ENCODE data around the gene GSTM3. TPM values are rescaled to one million over a fixed set of nuclear protein-coding genes. Genes with fewer than 3 reads are reported as not detected.

The GSTM3 gene
- total RNA-seq: 47.9 and 50.7 TPM in 2 replicates

DNA sequence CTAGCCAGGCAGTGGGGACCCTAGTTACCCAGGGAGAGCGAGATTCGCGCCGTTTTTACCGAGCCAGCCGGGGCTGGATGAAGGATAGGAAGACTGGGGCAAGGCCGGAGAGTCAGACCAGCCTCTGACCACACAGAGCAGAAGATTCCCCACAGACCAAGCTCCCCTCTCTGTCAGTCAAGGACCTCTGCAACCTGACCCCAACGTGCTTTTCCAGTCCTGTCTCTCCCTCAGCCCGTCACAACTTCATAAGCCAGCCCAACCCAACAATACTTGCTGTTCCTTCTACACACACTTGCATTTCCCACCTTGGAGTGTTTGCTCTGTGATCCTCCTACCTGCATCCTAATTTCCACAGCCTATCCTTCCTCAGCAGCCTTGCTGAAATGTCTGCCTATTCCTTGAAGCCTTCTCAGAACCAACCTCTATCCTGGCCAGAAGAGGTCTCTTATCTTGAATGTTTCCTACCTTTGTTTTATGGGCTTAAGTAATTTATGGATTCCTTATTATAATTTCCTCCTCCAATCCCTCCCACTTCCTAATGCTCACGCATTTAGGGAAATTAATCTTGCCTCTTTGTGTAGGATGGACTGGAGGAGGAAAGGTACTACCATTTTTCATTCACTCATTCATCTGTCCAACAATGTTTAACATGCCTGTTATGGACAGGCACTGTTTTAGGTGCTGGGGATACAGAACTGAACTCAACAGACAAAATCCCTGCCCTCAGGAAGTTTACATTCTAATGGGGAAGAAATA is at the start of gene GSTM3:
TSS of gene GSTM3 (minus strand) at position 424 of the 759 bp plus-strand sequence. CDS start 751 bp downstream, outside the sequence.

GRCh38 chr1:109763646-109764415 is 23.0 kb upstream of the GSTM3 start, which contains the start of gene EPS8L3:
Gene EPS8L3 (minus strand): TSS chr1:109763923. CDS start chr1:109761749, 2,174 bp downstream.

GRCh38 chr1:109711593-109712320 is 29.1 kb downstream of the GSTM3 start, which contains the start of gene GSTM5:
Gene GSTM5 (plus strand): TSS chr1:109712251. CDS start chr1:109712313, 62 bp downstream.

DNA sequence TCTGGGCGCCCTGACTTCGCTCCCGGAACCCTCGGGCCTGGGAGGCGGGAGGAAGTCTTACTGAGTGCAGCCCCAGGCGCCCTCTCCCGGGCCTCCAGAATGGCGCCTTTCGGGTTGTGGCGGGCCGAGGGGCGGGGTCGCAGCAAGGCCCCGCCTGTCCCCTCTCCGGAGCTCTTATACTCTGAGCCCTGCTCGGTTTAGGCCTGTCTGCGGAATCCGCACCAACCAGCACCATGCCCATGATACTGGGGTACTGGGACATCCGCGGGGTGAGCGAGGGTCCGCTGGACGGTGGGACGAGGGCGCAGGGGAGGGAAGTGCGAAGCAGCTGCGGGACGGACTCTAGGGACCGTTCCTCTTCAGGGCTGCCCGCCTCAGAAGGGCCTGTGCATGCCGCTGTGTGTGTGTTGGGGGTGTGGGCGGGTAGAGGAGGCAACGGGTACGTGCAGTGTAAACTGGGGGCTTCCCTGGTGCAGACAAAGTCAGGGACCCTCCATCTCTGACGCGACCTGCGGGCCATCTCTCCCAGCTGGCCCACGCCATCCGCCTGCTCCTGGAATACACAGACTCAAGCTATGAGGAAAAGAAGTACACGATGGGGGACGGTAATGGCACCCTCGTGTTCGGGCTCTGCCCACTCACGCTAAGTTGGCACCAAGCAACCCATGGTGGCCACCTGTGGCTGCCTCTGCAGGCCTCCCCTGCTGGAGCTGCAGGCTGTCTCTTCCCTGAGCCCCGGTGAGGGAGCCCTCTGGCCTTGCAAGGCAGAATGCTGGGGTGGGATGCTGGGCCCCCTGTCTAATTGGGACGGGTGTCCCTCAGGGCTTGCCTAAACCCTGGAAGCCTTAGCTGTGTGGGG is 53.0 kb downstream of the GSTM3 start, which contains the start of gene GSTM1:
TSS of gene GSTM1 (plus strand) at position 177 of the 859 bp plus-strand sequence. CDS start at position 234, 57 bp downstream.

Other genes with a start within 250 kb of the GSTM3 start
- 5.5 and 6.1 TPM in 2 replicates for gene CYB561D1, start 246.9 kb downstream of the GSTM3 start, total RNA-seq
- 0.58 and 0.89 TPM in 2 replicates for gene AMIGO1, start 231.3 kb downstream of the GSTM3 start, total RNA-seq
- gene GPR61, start 201.2 kb downstream of the GSTM3 start, total RNA-seq: not detected in 2 replicates
- gene GNAI3, start 192.4 kb downstream of the GSTM3 start, total RNA-seq: 11.2 and 13.1 TPM in 2 replicates
- gene GNAT2, start 121.4 kb downstream of the GSTM3 start, total RNA-seq: under 0.01 and 0.89 TPM in 2 replicates
- 79.3 and 98.5 TPM in 2 replicates for gene AMPD2, start 121.2 kb downstream of the GSTM3 start, total RNA-seq
- gene GSTM4, start 84.9 kb downstream of the GSTM3 start, total RNA-seq: 23.7 and 37.8 TPM in 2 replicates
- 19.3 and 22.0 TPM in 2 replicates for gene GSTM2, start 73.0 kb downstream of the GSTM3 start, total RNA-seq
- 31.0 and 32.3 TPM in 2 replicates for gene GSTM1, start 53.2 kb downstream of the GSTM3 start, total RNA-seq
- 2.9 and 8.5 TPM in 2 replicates for gene GSTM5, start 28.8 kb downstream of the GSTM3 start, total RNA-seq
- not detected in 2 replicates for gene EPS8L3, start 22.9 kb upstream of the GSTM3 start, total RNA-seq
- gene CSF1, start 169.8 kb upstream of the GSTM3 start, total RNA-seq: 51.2 and 54.2 TPM in 2 replicates
- 52.1 and 52.5 TPM in 2 replicates for gene AHCYL1, start 243.7 kb upstream of the GSTM3 start, total RNA-seq

Measured in myometrial cell (primary cell).